ENCODE results near the gene PRKCQ.
"Not testable (repeated sequence)": the region's sequence is repeated elsewhere in the genome, so short reads cannot be mapped to it uniquely, and the experiment has no call there.

Gene PRKCQ

DNA sequence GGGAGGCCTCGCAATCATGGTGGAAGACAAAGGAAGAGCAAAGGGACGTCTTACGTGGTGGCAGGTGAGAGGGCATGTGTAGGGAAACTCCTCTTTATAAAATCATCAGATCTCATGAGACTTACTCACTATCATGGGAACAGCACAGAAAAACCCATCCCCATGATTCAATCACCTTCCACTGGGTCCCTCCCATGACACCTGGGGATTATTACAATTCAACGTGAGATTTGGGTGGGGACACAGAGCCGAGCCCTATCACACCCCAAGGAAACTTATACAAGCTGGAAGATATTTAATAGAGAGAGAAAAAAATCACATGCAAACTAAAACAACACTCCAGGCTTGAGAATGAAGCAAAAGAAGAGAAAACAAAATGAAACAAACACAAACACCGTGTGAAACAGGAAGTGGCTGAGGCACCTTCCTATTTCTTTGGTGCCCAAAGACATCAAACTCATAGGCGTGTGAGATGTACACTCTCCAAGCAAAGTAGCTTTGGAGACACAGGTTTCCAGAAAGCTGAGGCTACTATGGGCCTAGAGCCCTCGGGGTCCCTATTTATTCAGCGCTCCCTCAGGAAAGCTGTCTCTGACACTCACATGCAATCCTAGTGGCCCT is 97.2 kb downstream of the PRKCQ start:
- no peak for DNase-seq

- DNase-seq: no peak
Measured at GRCh38 chr10:6478722-6479121, 101.4 kb downstream of the PRKCQ start.

DNA sequence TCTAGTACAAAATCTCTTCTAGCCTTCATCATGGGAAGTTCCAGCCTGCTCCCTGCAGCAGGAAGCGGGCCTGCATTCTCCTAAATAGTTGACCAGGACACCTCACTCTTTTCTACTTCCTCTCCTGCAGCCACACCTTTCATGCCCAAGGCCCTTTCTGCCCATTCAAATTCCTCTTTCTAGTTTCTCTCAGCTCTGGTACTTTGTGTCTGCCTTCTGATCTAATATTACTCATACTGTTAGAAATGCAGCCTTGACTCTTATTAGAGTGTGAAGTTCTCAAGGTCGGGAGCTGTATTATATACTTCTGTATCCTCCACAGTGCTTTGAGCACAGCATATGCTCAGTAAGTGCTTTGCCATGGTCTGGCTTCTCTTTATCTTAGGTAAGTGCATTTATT is 103.1 kb downstream of the PRKCQ start:
- DNase-seq: no peak

DNA sequence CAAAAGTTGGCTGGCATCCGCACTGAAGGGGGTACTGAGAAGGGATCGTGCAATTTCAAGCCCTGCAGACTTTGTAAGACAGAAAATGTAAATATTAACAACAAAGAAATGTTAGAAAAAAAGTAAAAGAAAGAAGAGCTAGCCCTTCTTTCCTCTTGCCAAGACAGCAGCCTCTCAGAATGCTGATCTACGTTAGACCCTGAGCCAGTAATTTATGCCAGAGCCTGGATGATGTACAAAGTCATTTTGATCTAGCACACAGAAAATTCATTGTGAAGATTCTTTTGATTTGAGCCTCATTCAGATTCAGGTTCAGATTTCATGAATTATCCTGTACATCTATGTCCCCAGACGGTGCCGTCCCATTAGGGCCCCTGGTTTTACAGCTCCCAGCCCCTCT is 105.2 kb downstream of the PRKCQ start:
- no peak for DNase-seq

DNA sequence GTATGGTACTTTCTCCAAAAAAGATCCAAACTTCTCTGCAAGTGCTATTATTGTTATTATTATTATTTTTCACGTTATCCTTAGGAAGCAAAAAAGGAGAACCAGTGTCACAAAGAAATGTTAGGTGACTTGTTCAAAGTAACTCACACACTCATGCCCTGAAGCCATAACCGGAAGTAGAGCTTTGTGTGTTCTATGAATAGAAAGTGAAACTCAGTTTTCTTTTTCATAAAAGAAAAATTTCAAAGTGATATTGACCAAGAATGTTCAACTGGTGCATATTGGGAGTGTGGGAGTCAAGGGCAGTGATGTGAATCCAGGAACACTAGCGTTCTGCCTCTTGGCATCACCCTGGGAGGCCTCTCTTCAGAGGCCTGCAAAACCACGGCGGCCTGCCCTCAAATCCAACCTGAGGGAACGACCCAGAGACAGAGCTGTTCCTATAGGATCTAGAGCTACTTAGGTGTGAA is 106.1 kb downstream of the PRKCQ start:
- DNase-seq: peak; percentile 33

- peak; percentile 39 for DNase-seq
Measured at GRCh38 chr10:6473430-6473829, 106.6 kb downstream of the PRKCQ start.

GRCh38 chr10:6472710-6473005 is 107.4 kb downstream of the PRKCQ start:
- not testable (repeated sequence) for DNase-seq

DNA sequence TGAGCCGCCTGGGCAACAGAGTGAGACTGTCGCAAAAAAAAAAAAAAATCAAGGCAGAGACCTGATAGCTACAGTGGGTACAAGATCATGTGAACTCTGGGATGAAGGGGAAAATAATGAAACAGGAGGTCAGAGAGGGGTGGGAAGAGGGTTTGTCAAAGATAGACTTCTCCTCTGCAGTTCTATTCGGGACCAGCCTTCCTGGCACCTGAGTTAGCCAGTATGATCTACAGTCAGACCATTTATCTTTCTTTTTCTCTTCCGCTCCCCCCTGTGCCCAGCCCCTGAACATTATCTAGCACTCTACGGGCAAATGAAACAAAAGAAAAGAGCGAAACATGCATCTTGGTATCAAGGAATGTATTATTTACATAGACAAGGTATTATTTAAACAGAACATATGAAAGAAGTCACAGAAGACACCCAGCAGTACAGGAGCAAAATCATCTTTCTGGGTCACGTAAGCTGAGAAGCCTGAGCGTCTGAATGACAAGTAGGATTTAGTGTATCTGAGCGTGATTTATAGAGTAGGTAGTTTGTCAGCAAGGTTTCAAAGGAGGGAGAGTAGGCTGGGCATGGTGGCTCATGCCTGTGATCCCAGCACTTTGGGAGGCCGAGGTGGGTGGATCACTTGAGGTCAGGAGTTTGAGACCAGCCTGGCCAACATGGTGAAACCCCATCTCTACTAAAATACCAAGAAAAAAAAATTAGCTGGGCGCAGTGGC is 109.0 kb downstream of the PRKCQ start:
- DNase-seq: no peak

DNA sequence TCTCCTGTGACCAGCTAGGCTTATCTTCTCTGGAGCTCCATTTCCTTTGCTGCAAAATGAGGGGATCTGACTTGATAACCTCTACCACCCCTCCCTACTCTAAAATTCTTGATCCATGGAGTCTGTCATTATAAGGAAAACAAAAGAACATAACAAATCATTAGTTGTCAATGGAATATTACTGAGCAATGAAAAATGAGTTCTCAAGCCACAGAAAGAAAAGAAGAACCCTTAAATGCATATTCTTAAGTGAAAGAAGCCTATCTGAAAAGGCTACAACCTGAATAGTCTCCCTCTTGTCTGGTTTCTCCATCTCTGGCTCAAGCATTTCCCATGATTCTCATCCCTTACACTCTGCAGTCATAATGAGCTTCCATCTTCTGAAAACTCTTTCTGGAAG is 110.4 kb downstream of the PRKCQ start:
- DNase-seq: no peak

- peak; percentile 57 for DNase-seq
Measured at GRCh38 chr10:6465854-6466601, 114.0 kb downstream of the PRKCQ start.

- DNase-seq: no peak
Measured at GRCh38 chr10:6465437-6465836, 114.6 kb downstream of the PRKCQ start.

DNA sequence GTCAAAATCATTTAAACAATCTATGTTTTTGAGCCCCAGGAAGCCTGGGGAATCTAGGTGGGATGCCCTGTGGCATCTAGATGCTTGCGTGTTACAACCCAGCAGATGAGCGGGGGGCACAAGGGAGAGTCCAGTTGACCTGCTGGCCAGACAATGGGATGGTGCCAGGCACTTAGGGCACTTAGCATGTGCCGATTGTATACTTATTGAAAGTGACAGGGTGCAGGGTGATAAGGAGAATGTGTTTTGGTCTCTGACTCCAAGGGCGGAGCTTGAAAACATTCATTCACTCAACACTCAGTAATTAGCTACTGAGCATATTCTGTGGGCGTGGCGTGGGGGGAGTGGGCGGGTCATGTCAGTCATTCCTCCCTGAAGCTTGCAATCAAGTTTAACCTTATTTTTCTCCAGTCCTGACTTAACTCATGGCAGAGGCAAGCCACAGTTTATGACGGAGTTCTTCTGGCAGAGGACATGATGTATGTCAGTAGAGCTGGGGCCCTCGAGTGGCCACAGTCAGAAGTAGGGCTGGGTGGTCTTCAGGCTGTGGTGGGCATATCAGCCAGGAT is 115.1 kb downstream of the PRKCQ start:
- DNase-seq: no peak

GRCh38 chr10:6463366-6463765 is 116.7 kb downstream of the PRKCQ start:
- DNase-seq: no peak

- no peak for DNase-seq
Measured at GRCh38 chr10:6461961-6462360, 118.1 kb downstream of the PRKCQ start.

GRCh38 chr10:6460861-6461409 is 119.1 kb downstream of the PRKCQ start:
- no peak for DNase-seq

DNA sequence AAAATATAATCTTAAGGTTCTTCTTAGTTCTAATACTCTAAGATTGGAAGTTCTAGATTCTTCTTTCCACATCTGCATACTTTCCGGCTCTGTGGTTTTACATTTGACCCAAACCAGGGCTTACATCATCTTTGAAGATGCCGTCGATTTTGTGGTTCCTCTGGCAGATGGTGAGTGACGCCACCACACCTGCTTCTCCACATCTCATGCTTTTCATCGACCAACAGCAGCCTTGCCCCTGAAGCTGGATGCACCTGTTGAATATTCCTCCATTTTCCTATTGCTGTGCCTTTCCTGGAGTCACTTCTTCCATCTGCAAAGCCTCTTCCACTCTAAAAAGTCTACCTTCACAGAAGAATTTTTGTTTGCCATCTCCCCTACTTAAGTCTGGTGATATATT is 121.3 kb downstream of the PRKCQ start:
- DNase-seq: no peak

GRCh38 chr10:6457376-6457775 is 122.7 kb downstream of the PRKCQ start:
- no peak for DNase-seq

- no peak for DNase-seq
Measured at GRCh38 chr10:6456067-6456466, 124.0 kb downstream of the PRKCQ start.

GRCh38 chr10:6455592-6455991 is 124.5 kb downstream of the PRKCQ start:
- no peak for DNase-seq

DNA sequence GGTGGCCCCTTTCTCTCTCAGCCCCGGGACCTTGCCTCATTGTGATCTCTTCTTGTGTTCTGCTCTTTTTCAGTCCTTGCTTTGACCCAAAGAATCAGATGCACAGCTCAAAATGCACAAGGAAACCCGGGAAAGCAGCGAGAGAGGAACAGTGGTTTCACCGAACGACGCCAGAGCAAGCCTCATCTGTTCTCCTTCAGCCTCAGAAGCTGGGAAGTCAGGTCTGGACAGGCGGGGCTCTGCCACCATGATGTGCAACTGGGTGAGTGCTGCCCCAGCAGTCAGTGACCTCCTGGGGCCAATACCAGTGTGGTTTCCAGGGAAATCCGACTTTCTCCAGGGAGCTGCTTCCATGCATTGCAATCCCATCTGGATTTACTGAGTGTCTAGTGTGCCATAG is 133.4 kb downstream of the PRKCQ start:
- DNase-seq: no peak

- peak; percentile 69 for DNase-seq
Measured at GRCh38 chr10:6445671-6446316, 134.3 kb downstream of the PRKCQ start.

- DNase-seq: not testable (repeated sequence)
Measured at GRCh38 chr10:6439875-6440274, 140.2 kb downstream of the PRKCQ start.

GRCh38 chr10:6431861-6432260 is 148.2 kb downstream of the PRKCQ start:
- no peak for DNase-seq
